LNCAP (cell line): ENCODE results near the gene CPNE9.

Experiments used
- CTCF ChIP-seq: fragments of 450-650 bp; IDR thresholded peaks from 2 replicates; pipeline ENCODE4 v1.5.1; 2017; ENCODE audit warnings: mild to moderate bottlenecking

The CPNE9 gene

GRCh38 chr3:9765865-9766264 lies 62.2 kb downstream of the CPNE9 start:
- no peak for TF ChIP-seq CTCF

GRCh38 chr3:9767418-9767817 lies 63.8 kb downstream of the CPNE9 start:
- TF ChIP-seq CTCF: no peak

- no peak for TF ChIP-seq CTCF
These were observed 64.6 kb downstream of the CPNE9 start for GRCh38 chr3:9768141-9768775.

GRCh38 chr3:9769012-9769411 lies 65.4 kb downstream of the CPNE9 start:
- TF ChIP-seq CTCF: no peak

- no peak for TF ChIP-seq CTCF
These were observed 66.0 kb downstream of the CPNE9 start, which contains the start of gene CAMK1 for GRCh38 chr3:9769426-9770275. CAMK1 (minus strand) TSS chr3:9769947; CDS start chr3:9767749, 2,198 bp downstream.

- TF ChIP-seq CTCF: no peak
These were observed 66.7 kb downstream of the CPNE9 start for GRCh38 chr3:9770276-9770812.

- no peak for TF ChIP-seq CTCF
These were observed 73.5 kb downstream of the CPNE9 start for GRCh38 chr3:9776896-9777693.
